DMS153 (cell line): ENCODE data around the gene TMEM51.
A peak's percentile ranks its signal among the peaks of the same experiment; 100 is the strongest.

Experiments used
- DNase-seq: peaks from one replicate; lab custom pipeline; 2025; lab: John Stamatoyannopoulos, UW

Gene TMEM51

GRCh38 chr1:15153184-15153841 is at the start of gene TMEM51:
Gene TMEM51, plus strand, starts transcription at chr1:15153747. Its CDS starts 61,341 bp downstream, at chr1:15215088.
- DNase-seq, result peak; percentile 75

GRCh38 chr1:15103906-15104305 is 49.6 kb upstream of the TMEM51 start:
- DNase-seq, result no peak

GRCh38 chr1:15104768-15105167 is 48.8 kb upstream of the TMEM51 start:
- DNase-seq, result no peak

- no peak for DNase-seq
Observed at GRCh38 chr1:15106608-15107007, 46.9 kb upstream of the TMEM51 start.

- DNase-seq, result no peak
Observed at GRCh38 chr1:15107058-15107687, 46.4 kb upstream of the TMEM51 start.

GRCh38 chr1:15107911-15108310 is 45.6 kb upstream of the TMEM51 start:
- DNase-seq, result no peak

- DNase-seq, result no peak
Observed at GRCh38 chr1:15110128-15110866, 43.2 kb upstream of the TMEM51 start.

- no peak for DNase-seq
Observed at GRCh38 chr1:15110867-15111230, 42.7 kb upstream of the TMEM51 start.

GRCh38 chr1:15113146-15113545 is 40.4 kb upstream of the TMEM51 start:
- no peak for DNase-seq

GRCh38 chr1:15114884-15115283 is 38.7 kb upstream of the TMEM51 start:
- no peak for DNase-seq

- no peak for DNase-seq
Observed at GRCh38 chr1:15115542-15116330, 37.8 kb upstream of the TMEM51 start.

- no peak for DNase-seq
Observed at GRCh38 chr1:15116966-15117365, 36.6 kb upstream of the TMEM51 start.

- DNase-seq, result no peak
Observed at GRCh38 chr1:15117671-15118325, 35.7 kb upstream of the TMEM51 start.

GRCh38 chr1:15118579-15118978 is 35.0 kb upstream of the TMEM51 start:
- DNase-seq, result no peak

GRCh38 chr1:15120251-15120945 is 33.1 kb upstream of the TMEM51 start:
- no peak for DNase-seq

- no peak for DNase-seq
Observed at GRCh38 chr1:15122331-15122730, 31.2 kb upstream of the TMEM51 start.

GRCh38 chr1:15123270-15123669 is 30.3 kb upstream of the TMEM51 start:
- no peak for DNase-seq

GRCh38 chr1:15123925-15124324 is 29.6 kb upstream of the TMEM51 start:
- no peak for DNase-seq

- no peak for DNase-seq
Observed at GRCh38 chr1:15124362-15125100, 29.0 kb upstream of the TMEM51 start.

GRCh38 chr1:15125101-15125745 is 28.3 kb upstream of the TMEM51 start:
- no peak for DNase-seq
